Measurements from ENCODE around the gene BASP1.
"Not testable (repeated sequence)": the region's sequence is repeated elsewhere in the genome, so short reads cannot be mapped to it uniquely, and the experiment has no call there.

Gene BASP1

DNA sequence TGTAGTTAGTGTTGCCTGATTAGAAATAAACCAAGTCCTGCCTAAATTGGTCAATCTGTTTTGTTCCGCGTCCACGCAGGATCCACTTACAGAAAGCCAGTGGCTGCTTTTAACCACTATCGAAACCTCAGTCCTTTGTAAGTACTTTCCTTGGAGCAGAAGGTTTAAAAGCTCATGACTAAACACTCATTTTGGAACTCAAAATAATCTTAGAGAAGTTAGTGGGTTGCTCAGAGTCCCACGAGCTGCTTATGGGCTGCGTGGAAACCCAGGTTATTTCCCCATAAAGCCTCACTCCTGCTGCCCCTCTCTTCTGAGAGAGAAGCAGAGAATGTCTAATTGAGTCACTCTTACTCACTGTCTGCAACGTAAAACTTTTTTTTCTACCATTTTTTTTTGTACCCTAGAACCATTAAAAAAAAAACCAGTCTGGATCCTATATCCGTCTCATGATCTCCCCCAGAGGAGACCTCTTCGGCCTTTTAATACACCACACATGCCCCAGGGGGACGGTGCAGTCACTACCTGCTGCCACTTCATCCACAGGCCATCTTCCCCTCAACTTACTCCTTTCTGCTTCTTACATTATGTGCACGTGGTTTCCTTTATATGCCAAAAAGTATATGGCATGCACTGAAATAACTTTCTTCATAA, 7.6 kb downstream of the BASP1 start:
- no peak for DNase-seq

DNA sequence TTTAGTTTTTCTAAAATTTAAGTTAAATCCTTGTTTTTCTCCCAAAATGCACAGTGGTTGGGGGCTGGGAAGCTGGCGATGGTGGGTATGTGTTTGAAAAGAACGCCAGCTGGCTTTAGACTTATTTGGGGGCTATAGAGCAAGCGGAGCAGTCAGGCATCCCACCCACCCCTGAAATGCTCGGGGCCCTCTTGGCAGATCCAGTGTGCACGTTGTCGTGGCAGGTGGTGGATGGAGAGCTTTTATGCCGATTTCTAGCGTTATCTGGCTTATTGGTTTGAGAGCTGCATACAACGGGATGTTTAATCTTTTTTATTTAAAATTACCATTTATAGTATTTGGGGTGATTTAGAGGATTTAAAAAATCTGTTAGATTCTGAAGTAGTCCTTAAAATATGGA, 8.1 kb downstream of the BASP1 start:
- DNase-seq: no peak

DNA sequence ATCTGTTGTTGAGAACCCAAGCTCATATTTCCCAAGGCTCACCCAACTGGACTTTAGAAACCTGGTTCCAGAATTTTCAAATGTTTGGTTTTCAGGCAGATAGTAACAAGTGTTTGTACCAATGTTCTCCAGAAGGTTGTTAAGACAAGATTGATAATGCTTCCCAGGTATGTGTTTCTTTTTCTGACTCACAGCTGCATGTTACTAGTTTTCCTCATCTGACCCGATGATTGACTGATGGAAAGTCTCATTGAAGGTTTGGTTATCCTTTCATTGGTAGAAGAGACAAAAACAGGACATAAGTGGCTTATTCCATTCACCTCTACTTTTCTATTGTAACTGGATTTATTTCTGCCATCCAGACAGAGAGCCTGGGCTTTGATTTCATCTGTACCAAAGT, 10.4 kb downstream of the BASP1 start:
- DNase-seq: no peak

DNA sequence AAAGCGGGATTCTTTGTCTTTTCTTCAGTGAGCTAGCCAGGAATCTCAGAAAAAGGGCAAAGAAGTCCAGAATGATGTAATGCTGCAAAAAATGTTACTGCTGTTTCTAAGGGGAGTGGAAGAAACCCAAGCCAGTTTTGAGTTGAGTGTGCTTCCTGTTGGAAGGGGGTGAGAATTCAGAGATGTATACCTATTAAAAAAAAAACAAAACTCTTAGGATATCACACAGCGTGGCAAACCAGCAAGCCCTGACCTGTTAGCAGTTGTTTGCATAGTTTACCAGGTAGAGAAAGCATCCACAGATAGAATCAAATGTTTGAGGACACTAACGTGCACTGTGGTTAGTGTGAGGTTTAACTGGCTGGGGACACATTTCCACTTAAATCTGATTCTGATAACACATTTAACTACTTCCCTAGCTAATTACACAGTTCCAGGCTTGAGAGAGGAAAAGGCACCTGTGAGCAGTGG, 11.4 kb downstream of the BASP1 start:
- no peak for DNase-seq

DNA sequence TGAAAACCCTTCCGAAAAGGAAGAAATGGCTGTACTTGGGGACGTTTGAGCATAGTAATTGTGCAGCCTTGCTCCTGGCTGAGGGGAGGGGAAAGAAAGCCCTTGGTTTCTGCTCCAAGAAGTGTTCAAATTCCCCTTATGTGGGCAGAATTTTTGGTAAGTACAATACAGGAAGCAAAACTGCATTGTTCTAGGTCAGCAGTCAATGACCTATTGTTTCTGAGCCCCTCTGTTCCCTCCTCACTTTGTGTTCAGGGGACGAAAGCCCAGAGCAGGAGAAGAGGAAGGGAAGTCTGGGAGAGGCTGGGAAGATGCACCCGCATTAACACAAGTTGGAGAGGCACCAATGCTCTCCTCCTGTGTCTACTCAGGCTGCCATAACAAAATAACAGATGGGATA, 11.9 kb downstream of the BASP1 start:
- DNase-seq: no peak

DNA sequence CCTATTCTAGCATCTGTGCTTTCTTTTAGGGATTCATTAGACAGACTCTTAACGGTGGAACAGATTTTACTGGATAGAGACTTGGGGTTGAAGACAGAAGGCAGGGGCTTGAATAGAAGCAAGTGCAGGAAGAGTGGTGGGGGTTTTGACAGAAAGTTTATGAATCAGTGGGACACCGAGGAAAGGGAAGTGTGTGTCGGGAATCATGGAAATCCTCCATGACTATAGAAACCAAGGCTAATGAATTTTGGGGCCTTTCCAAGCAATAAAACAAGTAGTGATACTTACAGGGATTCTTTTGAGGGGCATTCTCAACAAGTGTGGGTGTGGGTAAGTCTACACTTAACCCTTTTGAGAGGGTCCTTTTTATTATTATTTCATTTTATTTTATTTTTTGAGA, 12.8 kb downstream of the BASP1 start:
- no peak for DNase-seq

DNA sequence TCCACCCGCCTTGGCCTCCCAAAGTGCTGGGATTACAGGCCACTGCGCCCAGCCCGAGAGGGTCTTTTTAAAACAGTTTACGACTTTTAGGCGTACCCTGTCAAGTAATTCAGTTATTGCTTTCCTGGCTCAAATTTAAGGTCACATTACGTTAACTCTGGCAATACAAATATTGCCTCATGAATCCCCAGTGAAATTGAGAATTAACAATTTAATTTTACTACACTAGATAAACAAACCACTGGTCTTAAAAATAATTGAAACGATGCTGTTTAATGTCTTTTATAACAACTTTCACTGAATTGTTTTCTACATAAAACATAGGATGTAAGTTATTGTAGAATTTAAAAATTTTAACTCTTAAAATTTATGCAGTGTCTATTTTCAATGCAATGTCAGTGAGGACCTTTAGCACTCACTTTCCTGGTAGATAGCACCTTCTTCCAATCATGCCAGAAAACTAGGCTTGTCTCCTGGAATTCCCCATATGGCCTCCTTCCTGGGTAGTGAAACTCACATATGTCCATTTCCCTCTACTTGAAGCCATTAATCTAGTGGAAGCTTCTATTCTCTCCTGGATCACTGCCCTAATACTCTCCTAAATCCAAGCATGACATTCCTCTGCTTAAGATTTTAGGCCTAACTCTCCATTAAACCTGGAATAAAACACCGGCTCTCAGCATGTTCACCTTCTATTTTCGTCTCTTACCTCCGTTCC, 13.5 kb downstream of the BASP1 start:
- no peak for DNase-seq

DNA sequence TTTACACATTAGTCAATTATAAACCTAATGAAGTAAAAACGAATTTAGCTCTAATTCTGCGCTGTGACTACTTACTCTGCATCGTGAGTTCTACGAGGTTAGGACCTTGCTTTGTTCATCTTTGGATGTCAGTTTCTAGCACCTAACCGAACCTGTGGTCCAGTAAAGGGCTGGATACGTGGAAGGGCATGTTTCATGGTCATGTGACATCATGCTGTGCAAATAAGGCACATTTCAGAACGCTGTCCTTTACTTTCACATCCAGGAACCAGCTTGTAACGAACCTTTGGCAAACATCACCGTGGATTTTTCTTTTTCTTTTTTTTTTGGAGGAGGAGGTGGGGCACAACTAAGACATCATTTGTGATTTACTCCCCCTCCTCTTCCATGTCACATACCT, 15.0 kb downstream of the BASP1 start:
- no peak for DNase-seq

DNA sequence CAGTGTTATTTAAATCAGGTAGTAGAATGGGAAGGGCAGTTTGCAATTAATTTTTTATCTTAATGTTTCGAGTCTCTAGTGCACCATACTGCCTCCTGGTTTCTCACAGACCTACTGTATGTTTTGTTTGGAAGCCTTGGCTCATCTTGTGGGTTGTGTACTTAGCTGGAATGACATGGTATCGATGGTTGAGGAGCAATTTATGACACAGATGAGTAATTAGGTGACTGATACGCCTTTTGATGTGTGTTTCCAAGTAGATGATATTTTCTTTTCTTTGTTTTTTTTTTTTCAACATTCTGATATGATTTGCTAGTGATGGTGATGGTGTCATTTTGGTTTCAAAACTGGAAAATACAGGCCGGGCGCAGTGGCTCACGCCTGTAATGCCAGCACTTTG, 16.1 kb downstream of the BASP1 start:
- DNase-seq: no peak

DNA sequence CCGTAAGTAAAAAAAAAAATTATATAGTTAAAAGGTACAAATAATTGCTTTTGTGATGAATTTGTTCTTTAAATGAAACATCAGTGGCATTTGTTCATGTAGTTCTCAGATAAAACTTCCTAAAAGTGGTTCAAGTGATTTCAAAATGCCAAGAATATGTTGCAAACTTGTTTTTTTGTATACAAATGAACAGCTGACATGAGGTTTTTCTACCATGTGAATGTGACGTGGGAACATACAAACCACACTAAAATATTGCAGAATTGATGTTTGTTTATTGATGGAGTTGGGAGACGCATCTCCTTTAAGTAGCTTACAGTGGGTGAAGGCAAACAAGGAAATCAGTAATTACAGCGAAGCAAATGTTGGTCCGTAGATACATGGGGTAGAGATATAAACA, 16.9 kb downstream of the BASP1 start:
- DNase-seq: no peak

DNA sequence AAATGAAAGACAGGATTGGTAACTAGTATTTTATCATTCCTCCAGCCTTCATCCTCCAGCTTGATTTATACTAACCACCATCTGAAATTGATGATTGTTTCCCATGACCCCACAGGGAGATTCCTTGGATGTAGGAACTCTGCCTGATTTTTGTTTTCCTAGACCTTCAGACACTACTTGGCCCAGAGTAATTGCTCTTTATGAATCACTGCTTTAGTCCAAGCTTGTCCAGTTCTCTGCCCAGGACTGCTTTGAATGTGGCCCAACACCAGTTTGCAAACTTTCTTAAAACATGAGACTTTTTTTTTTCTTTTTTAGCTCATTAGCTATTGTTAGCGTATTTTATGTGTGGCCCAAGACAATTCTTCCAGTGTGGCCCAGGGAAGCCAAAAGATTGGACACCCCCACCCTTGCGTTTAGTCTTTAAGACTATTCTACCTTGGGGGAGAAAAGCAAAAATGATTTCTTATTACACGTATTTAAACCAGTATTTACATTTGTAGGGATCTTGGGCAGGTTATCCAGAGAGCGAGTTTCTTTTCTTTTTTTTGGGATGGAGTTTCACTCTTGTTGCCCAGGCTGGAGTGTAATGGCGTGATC, 18.4 kb downstream of the BASP1 start:
- no peak for DNase-seq

DNA sequence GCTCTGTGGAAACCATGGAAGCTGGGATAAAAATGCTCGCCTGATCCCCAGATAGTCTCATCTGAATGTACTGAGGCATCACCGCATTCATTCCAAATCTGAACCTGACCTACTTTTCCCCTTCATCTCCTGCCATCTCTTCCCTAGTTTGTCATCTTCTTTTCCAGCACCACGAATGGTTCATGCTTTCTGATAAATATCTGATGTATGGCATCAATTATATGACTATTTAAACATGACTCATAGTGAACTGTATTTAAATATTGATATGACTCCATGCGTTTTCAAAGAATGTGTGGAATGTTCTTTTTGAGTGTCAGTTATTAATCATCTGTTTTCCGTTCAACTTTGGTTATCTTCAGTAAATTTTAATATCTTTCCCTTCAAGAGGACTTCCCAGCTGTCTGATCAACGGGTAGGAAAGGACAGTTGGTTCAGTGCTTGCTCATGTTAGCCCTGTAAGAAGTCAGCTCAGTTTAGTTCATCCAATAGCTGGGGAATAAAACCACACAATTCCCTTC, 21.1 kb downstream of the BASP1 start:
- DNase-seq: no peak

DNA sequence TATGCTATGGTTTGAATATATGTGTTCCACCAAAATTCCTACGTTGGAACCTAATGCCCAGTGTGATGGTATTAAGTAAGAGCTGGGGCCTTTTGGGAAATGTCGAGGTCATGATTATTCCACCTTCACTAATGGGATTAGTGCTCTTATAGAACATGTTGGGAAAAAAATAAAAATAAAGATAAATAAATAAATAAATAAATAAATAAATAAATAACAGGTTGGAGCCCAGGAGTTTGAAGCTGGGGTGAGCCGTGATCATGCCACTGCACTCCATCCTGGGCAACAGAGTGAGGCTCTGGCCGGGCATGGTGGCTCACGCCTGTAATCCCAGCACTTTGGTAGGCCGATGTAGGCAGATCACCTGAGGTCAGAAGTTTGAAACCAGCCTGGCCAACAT, 22.5 kb downstream of the BASP1 start:
- no peak for DNase-seq

DNA sequence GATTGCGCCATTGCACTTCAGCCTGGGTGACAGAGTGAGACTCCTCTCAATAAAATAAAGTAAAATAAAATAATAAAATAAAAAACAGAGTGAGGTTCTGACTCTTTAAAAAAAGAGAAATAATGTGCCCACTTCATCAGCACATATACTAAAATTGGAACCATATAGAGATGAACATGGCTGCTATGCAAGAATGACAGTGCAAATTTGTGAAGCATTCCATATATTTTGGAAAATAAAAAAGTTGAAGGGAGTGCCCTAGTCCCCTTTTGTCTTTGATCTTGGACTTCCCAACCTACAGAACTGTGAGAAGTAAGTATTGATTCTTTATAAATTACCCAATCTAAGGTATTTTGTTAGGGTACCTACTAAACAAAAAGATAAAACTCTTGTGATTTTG, 23.1 kb downstream of the BASP1 start:
- DNase-seq: no peak

DNA sequence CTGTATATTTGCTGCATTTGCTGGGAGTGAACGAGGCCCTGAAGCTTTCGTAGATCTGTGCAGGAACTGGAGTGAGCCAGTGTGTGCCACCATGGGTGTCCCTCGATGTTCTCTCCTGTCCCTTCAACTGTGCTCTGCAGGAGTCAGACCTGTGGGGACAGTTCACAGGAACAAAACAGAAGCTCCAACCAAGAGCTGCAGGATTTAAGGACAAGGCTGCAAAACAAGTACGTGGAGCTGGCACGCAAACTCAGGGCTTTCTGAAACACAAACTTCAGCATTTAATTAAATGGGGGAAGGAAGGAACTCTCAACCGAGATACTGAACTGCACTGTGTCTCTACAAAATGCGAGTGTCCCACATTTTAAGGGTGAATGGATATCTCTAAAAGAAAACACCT, 24.2 kb downstream of the BASP1 start:
- no peak for DNase-seq

DNA sequence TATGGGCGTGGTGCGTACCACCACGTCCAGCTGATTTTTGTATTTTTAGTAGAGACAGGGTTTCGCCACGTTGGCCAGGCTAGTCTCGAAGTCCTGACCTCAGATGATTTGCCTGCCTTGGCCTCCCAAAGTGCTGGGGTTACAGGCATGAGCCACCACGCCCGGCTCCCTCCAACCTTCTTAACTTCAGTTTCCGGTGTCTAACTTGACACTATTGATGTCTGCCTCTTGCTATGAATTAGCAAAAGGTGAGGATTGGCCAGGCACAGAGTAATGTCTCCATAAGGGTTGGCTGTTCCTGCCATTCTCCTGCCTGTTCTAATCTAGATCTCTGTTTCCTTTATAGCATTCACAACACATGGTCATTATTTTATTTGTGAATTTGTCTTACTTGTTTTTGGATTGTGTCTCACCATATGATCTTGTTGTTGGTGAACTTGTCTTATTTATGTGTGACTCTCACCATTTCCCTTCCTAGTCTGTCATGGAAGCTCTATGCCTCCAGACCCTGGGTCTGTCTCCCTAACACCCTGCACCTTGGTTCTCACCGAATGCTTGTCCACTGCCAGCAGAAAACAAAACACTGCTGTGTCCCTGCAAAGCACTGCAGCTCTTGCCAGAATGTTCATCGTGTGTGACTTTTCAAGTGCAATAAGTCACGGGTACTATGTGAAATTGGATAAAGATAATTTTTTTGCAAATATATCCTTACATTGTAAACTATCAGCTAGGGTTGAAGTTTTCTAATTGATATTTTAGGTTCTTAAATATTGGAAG, 26.0 kb downstream of the BASP1 start:
- DNase-seq: no peak

DNA sequence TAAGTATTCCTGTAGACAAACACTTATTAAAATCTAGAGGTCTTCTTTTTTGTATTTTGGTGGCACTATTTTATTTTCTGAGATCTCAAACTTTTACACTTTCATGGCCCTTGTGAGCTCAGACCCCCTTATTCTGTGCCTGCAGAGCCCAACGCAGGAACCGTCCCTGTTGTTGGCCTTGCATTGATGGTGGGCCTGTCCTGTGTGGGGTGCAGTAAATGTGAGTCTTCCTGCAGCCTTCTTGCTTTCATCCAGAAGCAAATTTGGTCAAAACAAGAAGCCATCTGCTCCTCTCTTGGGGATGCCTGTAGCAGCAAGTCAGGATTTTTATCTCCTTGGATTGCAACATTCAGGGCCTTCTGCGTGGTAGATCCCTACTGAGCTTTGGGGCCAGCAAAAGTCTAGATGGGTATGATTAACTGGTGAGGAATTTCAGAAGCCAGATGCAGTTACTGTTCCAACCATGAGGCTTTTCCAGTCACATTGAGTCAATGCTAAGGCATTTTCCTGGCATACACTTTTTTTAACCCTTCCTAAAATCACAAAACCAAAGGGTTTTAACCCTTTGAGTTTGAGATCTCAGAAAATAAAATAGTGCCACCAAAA, 31.7 kb downstream of the BASP1 start:
- no peak for DNase-seq

DNA sequence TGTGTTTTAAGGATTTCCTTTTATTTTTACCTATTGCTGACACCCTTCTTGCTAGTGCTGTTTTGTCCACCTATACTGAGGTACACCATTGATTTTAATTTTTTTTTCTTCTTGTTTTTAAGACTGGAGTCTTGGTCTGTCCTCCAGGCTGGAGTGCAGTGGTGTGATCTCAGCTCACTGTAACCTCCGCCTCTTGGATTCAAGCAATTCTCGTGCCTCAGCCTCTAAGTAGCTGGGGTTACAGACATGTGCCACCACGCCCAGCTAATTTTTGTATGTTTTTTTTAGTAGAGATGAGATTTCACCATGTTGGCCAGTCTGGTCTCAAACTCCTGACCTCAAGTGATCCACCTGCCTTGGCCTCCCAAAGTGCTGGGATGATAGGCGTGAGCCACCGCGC, 32.4 kb downstream of the BASP1 start:
- DNase-seq: not testable (repeated sequence)

DNA sequence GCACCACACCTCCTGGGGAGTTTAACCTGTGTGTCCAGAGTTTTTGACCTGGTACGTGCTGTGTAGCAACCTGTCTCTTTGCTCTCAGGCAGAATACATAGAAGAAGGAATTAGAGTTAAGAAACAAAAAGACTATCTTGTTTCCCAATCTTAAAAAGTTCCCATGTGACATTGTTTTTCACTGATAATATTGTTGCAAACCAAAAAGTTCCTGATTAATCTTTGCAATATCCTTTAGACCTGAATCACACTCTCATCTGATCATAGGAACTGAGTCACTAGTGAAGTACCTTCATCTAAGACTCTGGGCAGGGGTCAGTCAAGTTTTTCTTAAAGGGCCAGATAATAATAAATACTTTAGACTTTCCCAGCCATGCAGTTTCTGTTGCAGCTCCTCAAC, 35.1 kb downstream of the BASP1 start:
- no peak for DNase-seq

DNA sequence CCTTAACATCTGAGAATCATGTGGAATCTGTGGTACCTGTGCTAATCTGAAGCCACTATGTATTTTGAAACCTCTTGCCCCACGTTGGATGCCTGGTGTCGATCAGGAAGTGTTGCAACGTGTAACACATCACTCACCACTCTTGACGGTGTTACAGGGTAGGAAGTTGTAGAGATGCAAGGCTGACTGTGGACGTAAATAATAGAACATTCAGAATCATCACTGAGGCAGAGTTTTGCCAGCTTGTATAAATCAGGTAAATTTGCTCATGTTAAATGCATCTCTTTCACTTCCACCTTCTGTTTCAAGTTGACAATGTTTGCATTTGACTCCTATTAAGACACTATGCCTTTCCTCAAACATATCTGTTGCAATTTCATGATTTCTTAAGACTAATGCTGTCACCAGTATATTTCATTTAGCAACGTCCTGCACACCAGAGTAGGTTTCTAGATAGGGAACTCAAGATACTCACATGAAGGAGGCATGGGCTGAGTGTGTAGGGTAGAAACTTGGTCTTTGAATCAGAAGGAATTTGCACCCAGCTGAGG, 38.1 kb downstream of the BASP1 start:
- DNase-seq: no peak

DNA sequence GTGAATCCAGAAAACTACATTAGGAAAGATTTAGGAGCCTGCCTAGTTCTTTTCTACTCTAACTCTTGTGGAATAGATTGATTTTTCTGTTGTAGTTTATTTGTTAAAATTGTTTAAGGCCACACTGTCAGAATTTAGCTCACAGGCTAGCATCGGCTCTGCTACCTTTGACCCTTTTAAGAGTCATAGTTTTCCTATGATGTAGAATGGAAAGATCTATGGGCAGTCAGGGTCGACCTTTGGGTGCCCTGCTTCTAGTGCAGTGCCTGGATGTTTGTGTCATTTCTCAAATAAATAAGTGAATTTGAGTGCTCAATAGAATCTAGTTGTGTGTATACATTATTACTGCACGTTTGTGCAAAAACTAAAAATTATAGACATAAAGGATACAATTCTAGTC, 38.7 kb downstream of the BASP1 start:
- DNase-seq: no peak

DNA sequence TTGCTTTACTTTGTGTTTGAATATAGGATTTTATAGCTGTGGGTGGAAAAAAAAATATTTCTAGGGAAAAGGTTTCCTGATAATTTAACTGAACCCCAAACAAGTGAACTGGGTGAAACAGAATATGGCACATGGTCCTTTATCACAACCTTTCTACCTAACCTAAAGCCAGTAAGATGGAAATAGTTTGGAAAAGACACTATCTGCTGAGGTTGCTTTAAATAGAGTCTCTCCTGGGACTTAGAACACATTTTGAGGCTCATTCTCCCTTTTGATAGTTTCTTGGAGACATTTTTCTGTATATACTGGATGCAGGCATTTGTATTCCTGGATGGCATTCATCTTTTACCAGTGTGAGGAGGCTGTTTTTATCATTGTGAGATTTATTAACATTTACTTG, 39.4 kb downstream of the BASP1 start:
- DNase-seq: no peak
